GM19463 (cell line): ENCODE measurements around the gene SNRPA.
"Not testable (repeated sequence)": the region's sequence is repeated elsewhere in the genome, so short reads cannot be mapped to it uniquely, and the experiment has no call there.

Source experiments
- ATAC-seq: cut with Tn5 transposase; IDR thresholded peaks from one replicate; pipeline ENCODE4 v1.9.1; 2021; ENCODE audit warnings: mild to moderate bottlenecking, moderate library complexity; ENCODE audit not compliant: unreplicated experiment

SNRPA gene

GRCh38 chr19:40811478-40812341 lies 60.7 kb downstream of the SNRPA start:
- no peak for ATAC-seq

GRCh38 chr19:40812571-40812970 lies 61.6 kb downstream of the SNRPA start:
- ATAC-seq: not testable (repeated sequence)

GRCh38 chr19:40813182-40813581 lies 62.2 kb downstream of the SNRPA start:
- no peak for ATAC-seq
